Measurements from ENCODE around the gene CSNK2A3.

Gene CSNK2A3

GRCh38 chr11:11306855-11307254 lies 46.2 kb downstream of the CSNK2A3 start:
- Mint-ChIP-seq H3K4me1 (ENCODE audit: low read depth) (peaks cover 5% of the 10 kb centered on the region), H3K27ac (no peak overlapping the region), H3K9me3 (no peaks in the 10 kb centered on the region), H3K36me3 (ENCODE audit: low read depth) (no peaks in the 10 kb centered on the region), H3K27me3 (no peaks in the 10 kb centered on the region), H3K4me3 (no peak overlapping the region)

GRCh38 chr11:11304550-11304949 lies 48.5 kb downstream of the CSNK2A3 start:
- Mint-ChIP-seq H3K9me3 (no peaks in the 10 kb centered on the region), H3K27me3 (peaks cover 3% of the 10 kb centered on the region), H3K27ac (no peak overlapping the region), H3K4me1 (ENCODE audit: low read depth) (no peaks in the 10 kb centered on the region), H3K4me3 (no peak overlapping the region), H3K36me3 (ENCODE audit: low read depth) (no peaks in the 10 kb centered on the region)

DNA sequence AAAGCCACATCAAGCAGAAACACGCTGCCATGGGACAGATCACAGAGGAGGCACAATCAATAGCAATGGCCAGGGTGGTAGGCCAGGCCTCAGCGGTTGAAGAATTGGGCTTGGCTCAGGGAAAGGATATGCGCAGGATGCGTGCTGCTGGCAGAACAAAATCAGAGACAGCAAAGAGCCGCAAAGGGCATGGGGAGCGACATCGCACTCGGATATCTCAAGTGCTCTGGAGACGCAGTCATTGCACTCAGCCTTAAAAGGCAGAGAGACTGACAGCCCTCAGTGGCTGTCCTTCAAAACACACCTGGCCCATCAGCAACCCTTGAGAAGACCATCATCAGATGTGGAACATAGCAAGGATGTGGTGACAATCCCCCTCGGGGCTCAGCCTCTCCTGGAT lies 50.5 kb downstream of the CSNK2A3 start:
- Mint-ChIP-seq H3K36me3 (ENCODE audit: low read depth) (no peaks in the 10 kb centered on the region), H3K27ac (no peak overlapping the region), H3K9me3 (no peaks in the 10 kb centered on the region), H3K4me3 (no peak overlapping the region), H3K27me3 (peaks cover 3% of the 10 kb centered on the region), H3K4me1 (ENCODE audit: low read depth) (no peaks in the 10 kb centered on the region)

Measured in stimulated activated naive CD8-positive, alpha-beta T cell treated with anti-CD3 and anti-CD28 coated beads, Interleukin-15, Interleukin-2, amounts not matched to agents 100 ng/mL and 50 ng/mL, for 24 hours (primary cell).